Endothelial cell of umbilical vein (primary cell): ENCODE data around the gene COPB1. TPM values are rescaled to one million over a fixed set of nuclear protein-coding genes. Genes with fewer than 3 reads are reported as not detected.

Experiments used
- BruUV-seq: library from RNA; stranded (reverse); fragments of 400-500 nt; replicated peaks from 2 replicates; lab custom pipeline; 2021; lab: Mats Ljungman, UMichigan
- CTCF ChIA-PET: fragments of 300-600, 350-600 bp; sonication (Branson Sonifier 250); formaldehyde crosslinking; loops from one replicate; lab custom pipeline; 2021; ENCODE audit warnings: antibody characterized with exemption, inconsistent platforms; lab: Charles Lee
- POLR2A ChIA-PET: fragments of 300-600, 350-600 bp; sonication (Branson Sonifier 250); formaldehyde crosslinking; loops from one replicate; lab custom pipeline; 2021; ENCODE audit warnings: antibody characterized with exemption, inconsistent platforms; lab: Charles Lee
- DNase-seq: peaks from one replicate; pipeline ENCODE4 v3.0.0-alpha.2; 2011; ENCODE audit warnings: low read depth, low spot score
- FAIRE-seq: peaks from 2 replicates; lab custom pipeline; 2011; peaks lifted over from hg19 to GRCh38; lab: Jason Lieb, UNC
- H2AFZ ChIP-seq: 2 replicates; pipeline ENCODE4 v1.6.0; 2012; ENCODE audit warnings: low read depth, low read length, control low read depth, inconsistent platforms
- H3K27ac ChIP-seq: 2 replicates; pipeline ENCODE4 v1.5.1; 2011; ENCODE audit warnings: low read depth, mild to moderate bottlenecking, control low read depth, low read length, moderate library complexity; ENCODE audit not compliant: insufficient read depth
- H3K27me3 ChIP-seq, 2 experiments: 2 replicates each; pipeline versions ENCODE4 v1.6.0 to v1.6.1; 2011; ENCODE audit warnings: low read length in 2 of 2, mixed read lengths in 1 of 2; ENCODE audit not compliant: control insufficient read depth in 2 of 2, insufficient read depth in 2 of 2
- H3K36me3 ChIP-seq, 2 experiments: 2 replicates in 1 of 2; 3 replicates in 1 of 2; pipeline ENCODE4 v1.5.1; 2011; ENCODE audit warnings: low read length in 2 of 2, mild to moderate bottlenecking in 1 of 2, moderate library complexity in 1 of 2; ENCODE audit not compliant: control insufficient read depth in 2 of 2, insufficient read depth in 2 of 2; ENCODE audit errors: extremely low read depth in 1 of 2
- H3K4me1 ChIP-seq: 3 replicates; pipeline ENCODE4 v1.5.1; 2011; ENCODE audit warnings: mild to moderate bottlenecking, low read length; ENCODE audit not compliant: control insufficient read depth, insufficient read depth; ENCODE audit errors: extremely low read depth
- H3K4me2 ChIP-seq: 2 replicates; pipeline ENCODE4 v1.6.1; 2011; ENCODE audit warnings: low read length, control low read depth, mixed read lengths; ENCODE audit not compliant: insufficient read depth
- H3K4me3 ChIP-seq, 3 experiments: fragments of 200-600 bp in 1 of 3; sonication (generic), shearing (Covaris generic) in 1 of 3; replicated peaks in 1 of 3; 2 replicates each; pipeline ENCODE4 v1.5.1; 2011 to 2016; ENCODE audit warnings: control low read depth in 3 of 3, low read length in 3 of 3, mild to moderate bottlenecking in 2 of 3, inconsistent platforms in 1 of 3, low read depth in 1 of 3, moderate library complexity in 1 of 3; ENCODE audit not compliant: insufficient read depth in 1 of 3
- H3K79me2 ChIP-seq: 2 replicates; pipeline ENCODE4 v1.6.0; 2012; ENCODE audit warnings: low read length, inconsistent platforms; ENCODE audit not compliant: control insufficient read depth, insufficient read depth
- H3K9ac ChIP-seq: replicated peaks from 2 replicates; pipeline ENCODE3; 2011; ENCODE audit warnings: low read length, control low read depth; ENCODE audit not compliant: insufficient read depth; ENCODE audit errors: extremely low read depth
- H3K9me1 ChIP-seq: replicated peaks from 3 replicates; pipeline ENCODE4 v1.6.0; 2011; ENCODE audit warnings: mild to moderate bottlenecking, low read length; ENCODE audit not compliant: control insufficient read depth, insufficient read depth; ENCODE audit errors: extremely low read depth
- H3K9me3 ChIP-seq: replicated peaks from 2 replicates; pipeline ENCODE4 v1.5.1; 2012; ENCODE audit warnings: low read length, inconsistent platforms; ENCODE audit not compliant: control insufficient read depth, insufficient read depth
- H4K20me1 ChIP-seq: replicated peaks from 2 replicates; pipeline ENCODE3; 2011; ENCODE audit warnings: mild to moderate bottlenecking, low read length; ENCODE audit not compliant: control insufficient read depth, insufficient read depth; ENCODE audit errors: extremely low read depth
- EZH2 ChIP-seq: IDR thresholded peaks from 2 replicates; pipeline ENCODE4 v1.6.1; 2012; ENCODE audit warnings: borderline replicate concordance, low read depth, mild to moderate bottlenecking, moderate library complexity, low read length, inconsistent platforms; ENCODE audit not compliant: severe bottlenecking
- FOS ChIP-seq: IDR thresholded peaks from 2 replicates; pipeline ENCODE4 v1.6.1; 2011; ENCODE audit warnings: mild to moderate bottlenecking, low read length, moderate library complexity, borderline replicate concordance; ENCODE audit not compliant: insufficient read depth
- GATA2 ChIP-seq: IDR thresholded peaks from 2 replicates; pipeline ENCODE4 v1.7.0; 2011; ENCODE audit warnings: low read depth, mild to moderate bottlenecking, moderate library complexity, mixed read lengths, low read length; ENCODE audit not compliant: insufficient read length, insufficient read depth
- JUN ChIP-seq: IDR thresholded peaks from 2 replicates; pipeline ENCODE4 v1.6.1; 2011; ENCODE audit warnings: borderline replicate concordance, low read depth; ENCODE audit not compliant: insufficient read length, insufficient read depth
- POLR2AphosphoS5 ChIP-seq: IDR thresholded peaks from 2 replicates; pipeline ENCODE4 v1.6.1; 2012; ENCODE audit warnings: low read depth, mild to moderate bottlenecking, control low read depth, low read length, moderate library complexity; ENCODE audit not compliant: insufficient read depth
- dilution Hi-C: fragments of 300-500 bp; cut with MboI; formaldehyde crosslinking; loops from one replicate; pipeline ENCODE4 v1.15.0; 2019; ENCODE audit warnings: low sequenced_read_pairs; ENCODE audit not compliant: extremely low pct_ligation_motif_present
- intact Hi-C: fragments of 100-400 bp; cut with micrococcal nuclease; formaldehyde crosslinking; loops from one replicate; pipeline ENCODE4 v1.10.0; 2022
- polyA plus RNA-seq, 4 experiments: library from polyadenylated mRNA; depleted of rRNA in 3 of 4; stranded (reverse) in 3 of 4; unstranded in 1 of 4; fragments of >200 nt; gene quantifications; 2 replicates each; pipeline versions ENCODE4 v1.2.1 to v1.2.3, GENCODE V29; 2011 to 2012; ENCODE audit warnings: missing spikeins in 1 of 4
- total RNA-seq: library from RNA; stranded (reverse); gene quantifications from 2 replicates; pipeline ENCODE4 v1.2.3, GENCODE V29; 2021
- TF ChIP-seq, protein P1 (sequence below): IDR thresholded peaks from 2 replicates; pipeline ENCODE4 v1.6.1; 2011; ENCODE audit not compliant: insufficient read depth, insufficient read length
- TF ChIP-seq, protein P2 (sequence below), 2 donors: IDR thresholded peaks; 1 replicate in 1 of 2; 2 replicates in 1 of 2; pipeline ENCODE4 v1.5.1; 2011; ENCODE audit warnings: low read length in 2 of 2, mild to moderate bottlenecking in 2 of 2, moderate library complexity in 2 of 2, control low read depth in 1 of 2, inconsistent platforms in 1 of 2, low read depth in 1 of 2; ENCODE audit not compliant: insufficient read depth in 1 of 2; ENCODE audit errors: extremely low read depth in 1 of 2

The COPB1 gene
- total and polyA plus RNA-seq, 2 donors (not counting 3 experiments of a cell fraction or from before 2014, with no cell fraction given): 61.1 to 145 TPM

DNA sequence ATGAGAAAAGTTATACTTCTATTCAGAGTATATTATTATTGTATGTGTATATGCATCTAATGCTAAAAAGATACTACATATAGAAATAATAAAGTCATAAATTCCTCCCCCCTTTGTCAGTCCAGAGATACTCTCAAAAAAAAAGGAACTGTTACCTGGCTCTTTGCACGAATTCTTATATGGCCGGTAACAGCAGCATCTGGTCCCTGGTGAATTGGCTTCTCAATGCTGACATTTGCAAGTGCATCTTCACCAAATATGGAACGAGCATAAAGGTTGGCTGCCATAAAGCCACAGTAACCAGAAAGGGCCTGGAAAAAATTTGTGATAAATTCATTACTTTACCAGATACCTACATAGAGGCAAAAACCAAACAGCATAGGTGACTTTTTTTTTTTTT lies 41.2 kb downstream of the COPB1 start:
- H3K9ac ChIP-seq: no peak overlapping the region
- no peak overlapping the region for H3K27ac ChIP-seq
- no peaks in the 10 kb centered on the region for H3K9me1 ChIP-seq
- peaks cover 19 to 35% of the 10 kb centered on the region in 2 experiments for H3K36me3 ChIP-seq
- H4K20me1 ChIP-seq: peaks cover 2% of the 10 kb centered on the region
- H3K9me3 ChIP-seq: no peaks in the 10 kb centered on the region
- POLR2A ChIA-PET: interaction anchor here (0.7 kb wide), 1 partner anchor 36 kb away, joined by 4 read pairs; no protein-coding TSS in a partner anchor
- DNase-seq (no peak), FAIRE-seq (no peak)
- dilution Hi-C loops (loop anchor here (25.0 kb wide), 1 partner anchor 171 kb away; no protein-coding TSS in a partner anchor), intact Hi-C loops (loop anchor here (2.0 kb wide), 1 partner anchor 40 kb away; the partner anchor contains the start of gene COPB1)
- no peaks in the 10 kb centered on the region for H3K79me2 ChIP-seq
- H3K4me3 ChIP-seq: no peak overlapping the region
- no peak overlapping the region for H2AFZ ChIP-seq
- TF ChIP-seq GATA2 (no peak), EZH2 (no peak), POLR2AphosphoS5 (no peak), JUN (no peak), FOS (no peak)
- TF ChIP-seq, protein P1, sequence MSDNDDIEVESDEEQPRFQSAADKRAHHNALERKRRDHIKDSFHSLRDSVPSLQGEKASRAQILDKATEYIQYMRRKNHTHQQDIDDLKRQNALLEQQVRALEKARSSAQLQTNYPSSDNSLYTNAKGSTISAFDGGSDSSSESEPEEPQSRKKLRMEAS: no peak
- TF ChIP-seq, protein P2, sequence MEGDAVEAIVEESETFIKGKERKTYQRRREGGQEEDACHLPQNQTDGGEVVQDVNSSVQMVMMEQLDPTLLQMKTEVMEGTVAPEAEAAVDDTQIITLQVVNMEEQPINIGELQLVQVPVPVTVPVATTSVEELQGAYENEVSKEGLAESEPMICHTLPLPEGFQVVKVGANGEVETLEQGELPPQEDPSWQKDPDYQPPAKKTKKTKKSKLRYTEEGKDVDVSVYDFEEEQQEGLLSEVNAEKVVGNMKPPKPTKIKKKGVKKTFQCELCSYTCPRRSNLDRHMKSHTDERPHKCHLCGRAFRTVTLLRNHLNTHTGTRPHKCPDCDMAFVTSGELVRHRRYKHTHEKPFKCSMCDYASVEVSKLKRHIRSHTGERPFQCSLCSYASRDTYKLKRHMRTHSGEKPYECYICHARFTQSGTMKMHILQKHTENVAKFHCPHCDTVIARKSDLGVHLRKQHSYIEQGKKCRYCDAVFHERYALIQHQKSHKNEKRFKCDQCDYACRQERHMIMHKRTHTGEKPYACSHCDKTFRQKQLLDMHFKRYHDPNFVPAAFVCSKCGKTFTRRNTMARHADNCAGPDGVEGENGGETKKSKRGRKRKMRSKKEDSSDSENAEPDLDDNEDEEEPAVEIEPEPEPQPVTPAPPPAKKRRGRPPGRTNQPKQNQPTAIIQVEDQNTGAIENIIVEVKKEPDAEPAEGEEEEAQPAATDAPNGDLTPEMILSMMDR (IDR thresholded peaks at IDR 0.05; ENCODE audit: extremely low read depth in 1 of 2, insufficient read depth in 1 of 2, low read depth in 1 of 2, low read length in 2 of 2): no peak
- H3K4me1 ChIP-seq: peaks cover 2% of the 10 kb centered on the region
- H3K27me3 ChIP-seq: no peaks in the 10 kb centered on the region
- no peak overlapping the region for H3K4me2 ChIP-seq
- CTCF ChIA-PET: interaction anchor here (0.7 to 7.0 kb wide), 4 partner anchors 39 to 210 kb away, joined by 3 to 514 read pairs (median 27); no protein-coding TSS in a partner anchor
- no TSS peak for BruUV-seq
